ENCODE measurements around the gene SHD. TPM values are rescaled to one million over a fixed set of nuclear protein-coding genes. Genes with fewer than 3 reads are reported as not detected.

The SHD gene
- polyA plus RNA-seq, 1 donor = 4.0 TPM

- Histone ChIP-seq H3K27me3 (ENCODE audit: control insufficient read depth, insufficient read depth, low read length) (no peaks in the 10 kb centered on the region), H3K4me3 (ENCODE audit: low read length) (no peak overlapping the region), H3K9me3 (ENCODE audit: control insufficient read depth, low read depth, low read length) (peaks cover 3% of the 10 kb centered on the region), H3K27ac (ENCODE audit: low read length) (no peak overlapping the region), H3K4me1 (ENCODE audit: control insufficient read depth, insufficient read depth, low read length) (no peaks in the 10 kb centered on the region), H3K36me3 (ENCODE audit: control insufficient read depth, insufficient read depth, low read length) (no peaks in the 10 kb centered on the region)
- DNase-seq = no peak
- 33% methylated on average over 2 of the region's 12 CpGs for WGBS (ENCODE audit: insufficient coverage, low lambda C conversion rate)
Measured at GRCh38 chr19:4313847-4314490, 34.9 kb downstream of the SHD start.

DNA sequence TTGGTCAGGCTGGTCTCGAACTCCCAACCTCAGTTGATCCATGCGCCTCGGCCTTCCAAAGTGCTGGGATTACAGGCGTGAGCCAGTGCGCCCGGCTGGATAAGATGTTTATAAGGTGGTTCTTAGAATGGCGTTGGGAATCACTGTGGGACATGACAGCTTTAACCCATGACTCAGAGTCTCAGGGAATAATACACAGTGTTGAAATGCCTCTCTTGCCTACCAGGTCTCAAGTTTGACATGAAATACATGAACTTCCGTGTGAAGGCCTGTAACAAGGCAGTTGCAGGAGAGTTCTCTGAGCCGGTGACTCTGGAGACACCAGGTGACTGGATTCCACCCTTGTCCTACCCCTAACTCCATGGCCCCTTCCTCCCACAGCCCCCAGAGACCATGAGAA lies 37.9 kb downstream of the SHD start:
- no peak overlapping the region for H3K4me3 ChIP-seq (ENCODE audit: low read length)
- H3K9me3 ChIP-seq (ENCODE audit: control insufficient read depth, low read depth, low read length) = peaks cover 5% of the 10 kb centered on the region
- no peak overlapping the region for H3K27ac ChIP-seq (ENCODE audit: low read length)
- WGBS (ENCODE audit: insufficient coverage, low lambda C conversion rate) = no CpG with 5 or more reads among the region's 9 CpGs
- H3K36me3 ChIP-seq (ENCODE audit: control insufficient read depth, insufficient read depth, low read length) = no peaks in the 10 kb centered on the region
- DNase-seq = no peak
- no peaks in the 10 kb centered on the region for H3K4me1 ChIP-seq (ENCODE audit: control insufficient read depth, insufficient read depth, low read length)
- H3K27me3 ChIP-seq (ENCODE audit: control insufficient read depth, insufficient read depth, low read length) = no peaks in the 10 kb centered on the region

DNA sequence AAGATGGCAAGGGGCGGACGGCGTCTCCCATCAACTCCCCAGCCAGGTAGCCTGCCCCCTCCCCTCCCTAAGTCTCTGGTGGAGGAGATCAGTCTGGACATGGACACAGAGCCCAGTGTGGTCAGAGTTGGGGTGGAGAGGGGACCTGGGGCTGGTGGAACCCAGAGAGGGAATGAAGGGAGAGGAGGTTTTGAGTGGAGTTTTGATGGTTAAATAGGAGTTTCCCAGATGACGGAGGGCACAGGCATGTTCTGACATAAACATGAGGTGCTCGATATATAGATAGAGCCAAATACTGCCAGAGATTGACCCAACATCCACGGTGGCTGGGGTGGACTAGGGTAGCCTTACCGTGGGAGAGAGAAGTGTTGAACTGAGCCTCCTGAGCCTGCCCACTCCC lies 39.4 kb downstream of the SHD start:
- no peaks in the 10 kb centered on the region for H3K4me1 ChIP-seq (ENCODE audit: control insufficient read depth, insufficient read depth, low read length)
- no peak for DNase-seq
- H3K4me3 ChIP-seq (ENCODE audit: low read length) = no peak overlapping the region
- peaks cover 8% of the 10 kb centered on the region for H3K9me3 ChIP-seq (ENCODE audit: control insufficient read depth, low read depth, low read length)
- H3K27me3 ChIP-seq (ENCODE audit: control insufficient read depth, insufficient read depth, low read length) = no peaks in the 10 kb centered on the region
- WGBS (ENCODE audit: insufficient coverage, low lambda C conversion rate) = no CpG with 5 or more reads among the region's 7 CpGs
- no peaks in the 10 kb centered on the region for H3K36me3 ChIP-seq (ENCODE audit: control insufficient read depth, insufficient read depth, low read length)
- H3K27ac ChIP-seq (ENCODE audit: low read length) = no peak overlapping the region

GRCh38 chr19:4319067-4319718 lies 40.1 kb downstream of the SHD start:
- Histone ChIP-seq H3K36me3 (ENCODE audit: control insufficient read depth, insufficient read depth, low read length) (no peaks in the 10 kb centered on the region), H3K4me1 (ENCODE audit: control insufficient read depth, insufficient read depth, low read length) (no peaks in the 10 kb centered on the region), H3K9me3 (ENCODE audit: control insufficient read depth, low read depth, low read length) (peaks cover 8% of the 10 kb centered on the region), H3K27ac (ENCODE audit: low read length) (no peak overlapping the region), H3K4me3 (ENCODE audit: low read length) (no peak overlapping the region), H3K27me3 (ENCODE audit: control insufficient read depth, insufficient read depth, low read length) (no peaks in the 10 kb centered on the region)
- no peak for DNase-seq
- WGBS (ENCODE audit: insufficient coverage, low lambda C conversion rate) = no CpG with 5 or more reads among the region's 2 CpGs

DNA sequence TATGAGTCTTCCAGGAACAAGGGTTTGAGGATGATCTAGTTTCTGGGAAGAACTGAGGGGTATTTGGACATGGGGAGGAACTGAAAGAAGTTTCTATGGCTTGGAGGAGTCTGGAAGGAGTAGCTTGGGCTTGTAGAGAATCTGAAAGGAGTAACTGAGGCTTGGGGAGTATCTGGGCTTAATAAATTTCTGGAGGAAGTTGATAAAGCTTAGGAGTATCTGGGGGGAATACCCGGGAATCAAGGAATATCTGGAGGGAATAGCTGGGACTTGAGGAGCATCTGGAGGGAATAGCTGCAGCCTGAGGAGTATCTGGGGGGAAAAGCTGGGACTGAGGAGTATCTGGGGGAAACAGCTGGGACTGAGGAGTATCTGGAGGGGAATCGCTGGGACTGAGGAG lies 41.4 kb downstream of the SHD start:
- Histone ChIP-seq H3K36me3 (ENCODE audit: control insufficient read depth, insufficient read depth, low read length) (no peaks in the 10 kb centered on the region), H3K4me1 (ENCODE audit: control insufficient read depth, insufficient read depth, low read length) (no peaks in the 10 kb centered on the region), H3K9me3 (ENCODE audit: control insufficient read depth, low read depth, low read length) (peaks cover 8% of the 10 kb centered on the region), H3K4me3 (ENCODE audit: low read length) (no peak overlapping the region), H3K27me3 (ENCODE audit: control insufficient read depth, insufficient read depth, low read length) (no peaks in the 10 kb centered on the region), H3K27ac (ENCODE audit: low read length) (no peak overlapping the region)
- DNase-seq = no peak
- WGBS (ENCODE audit: insufficient coverage, low lambda C conversion rate) = no CpG with 5 or more reads among the region's 2 CpGs

DNA sequence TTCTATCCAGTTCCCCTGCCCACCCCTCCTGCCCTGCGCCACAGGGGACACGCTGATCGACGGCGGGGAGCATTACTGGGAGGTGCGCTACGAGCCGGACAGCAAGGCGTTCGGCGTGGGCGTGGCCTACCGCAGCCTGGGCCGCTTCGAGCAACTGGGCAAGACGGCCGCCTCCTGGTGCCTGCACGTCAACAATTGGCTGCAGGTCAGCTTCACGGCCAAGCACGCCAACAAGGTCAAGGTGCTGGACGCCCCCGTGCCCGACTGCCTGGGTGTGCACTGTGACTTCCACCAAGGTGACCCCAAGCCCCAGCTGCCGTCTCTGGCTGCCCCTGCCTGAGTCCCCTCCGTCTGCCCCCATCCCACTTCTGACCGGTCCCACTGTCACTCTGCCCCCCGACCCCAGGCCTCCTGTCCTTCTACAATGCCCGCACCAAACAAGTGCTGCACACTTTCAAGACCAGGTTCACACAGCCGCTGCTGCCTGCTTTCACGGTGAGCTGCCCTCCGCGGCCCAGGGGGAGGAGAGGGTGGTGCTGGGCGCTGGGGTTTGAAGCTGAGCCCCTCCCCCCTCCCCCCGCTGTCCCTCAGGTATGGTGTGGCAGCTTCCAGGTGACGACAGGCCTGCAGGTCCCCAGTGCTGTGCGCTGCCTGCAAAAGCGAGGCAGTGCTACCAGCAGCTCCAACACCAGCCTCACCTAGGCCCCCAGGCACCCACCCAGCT lies 44.0 kb downstream of the SHD start:
- no peaks in the 10 kb centered on the region for H3K36me3 ChIP-seq (ENCODE audit: control insufficient read depth, insufficient read depth, low read length)
- peaks cover 14% of the 10 kb centered on the region for H3K4me1 ChIP-seq (ENCODE audit: control insufficient read depth, insufficient read depth, low read length)
- H3K4me3 ChIP-seq (ENCODE audit: low read length) = no peak overlapping the region
- WGBS (ENCODE audit: insufficient coverage, low lambda C conversion rate) = no CpG with 5 or more reads among the region's 37 CpGs
- H3K27ac ChIP-seq (ENCODE audit: low read length) = no peak overlapping the region
- H3K27me3 ChIP-seq (ENCODE audit: control insufficient read depth, insufficient read depth, low read length) = peaks cover 10% of the 10 kb centered on the region
- DNase-seq = no peak
- H3K9me3 ChIP-seq (ENCODE audit: control insufficient read depth, low read depth, low read length) = peaks cover 14% of the 10 kb centered on the region

DNA sequence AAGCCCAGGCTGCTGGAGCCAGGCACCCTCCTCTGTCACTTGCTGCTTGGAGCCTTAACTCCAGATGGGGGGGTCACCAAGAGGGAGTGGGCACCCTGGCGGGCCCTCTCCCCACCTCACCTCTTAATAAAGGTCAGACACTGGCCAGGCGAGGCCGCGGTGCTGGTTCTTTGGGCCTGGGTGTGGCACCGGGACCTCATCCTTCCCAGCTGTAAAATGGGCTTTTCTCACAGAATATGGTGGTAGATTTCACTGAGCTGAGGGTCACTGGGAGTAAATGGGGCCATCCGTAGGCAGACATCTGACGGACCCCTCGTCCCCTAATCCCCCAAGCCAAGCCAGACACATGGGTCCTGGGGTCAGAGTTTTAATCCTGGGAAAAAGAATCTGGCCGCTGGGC lies 44.6 kb downstream of the SHD start:
- Histone ChIP-seq H3K9me3 (ENCODE audit: control insufficient read depth, low read depth, low read length) (peaks cover 17% of the 10 kb centered on the region), H3K4me3 (ENCODE audit: low read length) (no peak overlapping the region), H3K4me1 (ENCODE audit: control insufficient read depth, insufficient read depth, low read length) (peaks cover 15% of the 10 kb centered on the region), H3K27ac (ENCODE audit: low read length) (no peak overlapping the region), H3K36me3 (ENCODE audit: control insufficient read depth, insufficient read depth, low read length) (no peaks in the 10 kb centered on the region), H3K27me3 (ENCODE audit: control insufficient read depth, insufficient read depth, low read length) (peaks cover 10% of the 10 kb centered on the region)
- WGBS (ENCODE audit: insufficient coverage, low lambda C conversion rate) = no CpG with 5 or more reads among the region's 9 CpGs
- DNase-seq = no peak

DNA sequence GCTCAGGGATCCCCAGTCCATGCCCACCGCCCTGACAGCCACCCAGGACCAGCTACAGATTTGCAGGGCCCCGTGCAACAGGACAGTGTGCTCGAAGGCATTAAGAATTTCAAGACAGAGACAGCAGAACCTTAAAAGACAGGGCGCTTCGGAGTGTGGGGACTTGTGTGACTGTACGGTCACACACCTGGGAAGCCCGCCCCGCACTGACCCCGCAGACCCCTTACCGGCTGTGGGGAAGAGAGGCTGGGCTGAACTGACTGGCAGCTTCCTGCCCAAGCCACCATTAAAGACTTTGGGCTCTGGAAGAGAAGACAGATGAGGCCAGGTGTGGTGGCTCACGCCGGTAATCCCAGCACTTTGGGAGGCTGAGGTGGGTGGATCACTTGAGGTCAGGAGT lies 45.2 kb downstream of the SHD start:
- Histone ChIP-seq H3K27ac (ENCODE audit: low read length) (no peak overlapping the region), H3K36me3 (ENCODE audit: control insufficient read depth, insufficient read depth, low read length) (no peaks in the 10 kb centered on the region), H3K4me3 (ENCODE audit: low read length) (no peak overlapping the region), H3K9me3 (ENCODE audit: control insufficient read depth, low read depth, low read length) (peaks cover 18% of the 10 kb centered on the region), H3K27me3 (ENCODE audit: control insufficient read depth, insufficient read depth, low read length) (peaks cover 10% of the 10 kb centered on the region), H3K4me1 (ENCODE audit: control insufficient read depth, insufficient read depth, low read length) (peaks cover 17% of the 10 kb centered on the region)
- WGBS (ENCODE audit: insufficient coverage, low lambda C conversion rate) = no CpG with 5 or more reads among the region's 12 CpGs
- no peak for DNase-seq

GRCh38 chr19:4326215-4326836 lies 47.3 kb downstream of the SHD start:
- H3K4me3 ChIP-seq (ENCODE audit: low read length) = no peak overlapping the region
- peaks cover 20% of the 10 kb centered on the region for H3K4me1 ChIP-seq (ENCODE audit: control insufficient read depth, insufficient read depth, low read length)
- peaks cover 17% of the 10 kb centered on the region for H3K9me3 ChIP-seq (ENCODE audit: control insufficient read depth, low read depth, low read length)
- H3K36me3 ChIP-seq (ENCODE audit: control insufficient read depth, insufficient read depth, low read length) = no peaks in the 10 kb centered on the region
- DNase-seq = no peak
- H3K27me3 ChIP-seq (ENCODE audit: control insufficient read depth, insufficient read depth, low read length) = peaks cover 10% of the 10 kb centered on the region
- no peak overlapping the region for H3K27ac ChIP-seq (ENCODE audit: low read length)
- WGBS (ENCODE audit: insufficient coverage, low lambda C conversion rate) = no CpG with 5 or more reads among the region's 13 CpGs

GRCh38 chr19:4326837-4327251 lies 47.8 kb downstream of the SHD start:
- H3K27me3 ChIP-seq (ENCODE audit: control insufficient read depth, insufficient read depth, low read length) = peaks cover 10% of the 10 kb centered on the region
- H3K27ac ChIP-seq (ENCODE audit: low read length) = no peak overlapping the region
- no CpG with 5 or more reads among the region's 33 CpGs for WGBS (ENCODE audit: insufficient coverage, low lambda C conversion rate)
- peaks cover 20% of the 10 kb centered on the region for H3K4me1 ChIP-seq (ENCODE audit: control insufficient read depth, insufficient read depth, low read length)
- peaks cover 17% of the 10 kb centered on the region for H3K9me3 ChIP-seq (ENCODE audit: control insufficient read depth, low read depth, low read length)
- no peak for DNase-seq
- H3K4me3 ChIP-seq (ENCODE audit: low read length) = no peak overlapping the region
- no peaks in the 10 kb centered on the region for H3K36me3 ChIP-seq (ENCODE audit: control insufficient read depth, insufficient read depth, low read length)
